A673 (cell line): ENCODE results near the gene COX6B1. TPM values are rescaled to one million over a fixed set of nuclear protein-coding genes. Genes with fewer than 3 reads are reported as not detected.
"Not testable (repeated sequence)": the region's sequence is repeated elsewhere in the genome, so short reads cannot be mapped to it uniquely, and the experiment has no call there.

Experiments used
- BruUV-seq: library from RNA; stranded (reverse); fragments of 400-500 nt; replicated peaks from 2 replicates; lab custom pipeline; 2021; lab: Mats Ljungman, UMichigan
- CTCF ChIA-PET: fragments of 300-600 bp; sonication (Branson Sonifier 250); formaldehyde crosslinking; loops from one replicate; lab custom pipeline; 2022; ENCODE audit warnings: antibody characterized with exemption; lab: Charles Lee
- POLR2A ChIA-PET: fragments of 300-600 bp; sonication (Branson Sonifier 250); formaldehyde crosslinking; loops from one replicate; lab custom pipeline; 2022; ENCODE audit warnings: antibody characterized with exemption; ENCODE audit not compliant: low non-redundant PET; lab: Charles Lee
- DNase-seq: peaks from one replicate; pipeline ENCODE4 v3.0.0-alpha.2; 2015; ENCODE audit warnings: low spot score
- H3K27ac ChIP-seq: fragments of 200-600 bp; sonication (generic); 2 replicates; pipeline ENCODE4 v1.5.1; 2016; ENCODE audit warnings: mixed run types, low read depth, mild to moderate bottlenecking, mixed read lengths, antibody characterized with exemption, low read length; ENCODE audit not compliant: poor library complexity, severe bottlenecking
- H3K27me3 ChIP-seq: fragments of 200-600 bp; sonication (generic); replicated peaks from 2 replicates; pipeline ENCODE4 v1.6.1; 2017; ENCODE audit warnings: mixed run types, low read depth, mild to moderate bottlenecking, mixed read lengths, antibody characterized with exemption, low read length; ENCODE audit not compliant: insufficient read depth, poor library complexity
- H3K36me3 ChIP-seq: fragments of 200-600 bp; sonication (generic); 2 replicates; pipeline ENCODE4 v1.6.1; 2016; ENCODE audit warnings: mixed run types, mild to moderate bottlenecking, mixed read lengths, antibody characterized with exemption, low read length; ENCODE audit not compliant: insufficient read depth, poor library complexity, severe bottlenecking
- H3K4me1 ChIP-seq: fragments of 200-600 bp; sonication (generic); 2 replicates; pipeline ENCODE4 v1.6.1; 2017; ENCODE audit warnings: mixed run types, mild to moderate bottlenecking, mixed read lengths, antibody characterized with exemption, low read length; ENCODE audit not compliant: insufficient read depth, poor library complexity, severe bottlenecking
- H3K4me3 ChIP-seq: fragments of 200-600 bp; sonication (generic); 2 replicates; pipeline ENCODE4 v1.5.1; 2016; ENCODE audit warnings: low read depth, mixed run types, mild to moderate bottlenecking, mixed read lengths, low read length; ENCODE audit not compliant: poor library complexity, severe bottlenecking
- H3K9me3 ChIP-seq: fragments of 200-600 bp; sonication (generic); 2 replicates; pipeline ENCODE4 v1.6.1; 2016; ENCODE audit warnings: mixed run types, low read depth, mild to moderate bottlenecking, mixed read lengths, antibody characterized with exemption, low read length; ENCODE audit not compliant: poor library complexity, severe bottlenecking
- EZH2 ChIP-seq: fragments of 200-600 bp; sonication (generic); IDR thresholded peaks from 2 replicates; pipeline ENCODE4 v1.6.1; 2017; ENCODE audit warnings: borderline replicate concordance, low read depth, mild to moderate bottlenecking, mixed read lengths, antibody characterized with exemption, low read length; ENCODE audit not compliant: poor library complexity, severe bottlenecking
- intact Hi-C: fragments of 100-400 bp; cut with micrococcal nuclease; formaldehyde crosslinking; loops from one replicate; pipeline ENCODE4 v1.10.0; 2022; ENCODE audit not compliant: unreplicated experiment
- total RNA-seq: library from RNA; stranded (reverse); gene quantifications from 2 replicates; pipeline ENCODE4 v1.2.3, GENCODE V29; 2021
- TF ChIP-seq, protein P1 (sequence below): fragments of 300-800, 200-600 bp; sonication (generic); conservative IDR thresholded peaks from 2 replicates; pipeline ENCODE4 v1.5.1; 2017; ENCODE audit warnings: low read depth, mild to moderate bottlenecking, antibody characterized with exemption, low read length, moderate library complexity, mixed read lengths

COX6B1 gene
- total RNA-seq, 1 experiment from 2014 or later, result 467 TPM

DNA sequence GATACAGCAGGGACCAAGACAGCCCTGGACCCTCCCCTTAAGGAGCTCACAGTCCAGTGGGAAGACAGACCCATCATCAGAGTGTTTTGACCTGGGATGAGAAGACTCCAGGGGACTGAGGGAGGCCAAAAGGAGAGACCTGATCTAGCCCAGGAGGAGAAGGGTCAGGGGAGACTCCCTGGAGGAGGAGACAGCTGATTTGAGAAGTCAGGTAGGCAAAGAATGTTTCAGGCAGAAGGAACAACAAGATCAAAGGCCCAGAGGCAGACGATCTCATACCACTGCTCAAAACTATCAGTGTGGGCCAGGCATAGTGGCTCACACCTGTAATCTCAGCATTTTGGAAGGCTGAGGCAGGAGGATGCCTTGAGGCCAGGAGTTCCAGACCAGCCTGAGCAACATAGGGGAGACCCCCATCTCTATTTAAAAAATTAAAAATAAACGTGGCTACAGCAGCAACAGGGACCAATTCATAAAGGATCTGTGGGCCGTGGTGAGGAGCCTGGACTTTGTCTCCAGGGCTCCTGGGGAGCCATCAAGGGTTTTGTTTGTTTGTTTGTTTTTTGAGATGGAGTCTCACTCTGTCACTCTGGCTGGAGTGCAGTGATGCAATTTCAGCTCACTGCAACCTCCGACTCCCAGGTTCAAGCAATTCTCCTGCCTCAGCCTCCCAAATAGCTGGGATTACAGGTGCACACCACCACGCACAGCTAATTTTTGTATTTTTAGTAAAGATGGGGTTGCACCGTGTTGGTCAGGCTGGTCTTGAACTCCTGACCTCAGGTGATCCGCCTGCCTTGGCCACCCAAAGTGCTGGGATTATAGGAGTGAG is 2.2 kb upstream of the COX6B1 start:
- ChIA-PET POLR2A (no interaction called here), CTCF (no interaction called here)
- H3K27me3 ChIP-seq, result no peaks in the 10 kb centered on the region
- TF ChIP-seq EZH2, result no peak
- TF ChIP-seq, protein P1, sequence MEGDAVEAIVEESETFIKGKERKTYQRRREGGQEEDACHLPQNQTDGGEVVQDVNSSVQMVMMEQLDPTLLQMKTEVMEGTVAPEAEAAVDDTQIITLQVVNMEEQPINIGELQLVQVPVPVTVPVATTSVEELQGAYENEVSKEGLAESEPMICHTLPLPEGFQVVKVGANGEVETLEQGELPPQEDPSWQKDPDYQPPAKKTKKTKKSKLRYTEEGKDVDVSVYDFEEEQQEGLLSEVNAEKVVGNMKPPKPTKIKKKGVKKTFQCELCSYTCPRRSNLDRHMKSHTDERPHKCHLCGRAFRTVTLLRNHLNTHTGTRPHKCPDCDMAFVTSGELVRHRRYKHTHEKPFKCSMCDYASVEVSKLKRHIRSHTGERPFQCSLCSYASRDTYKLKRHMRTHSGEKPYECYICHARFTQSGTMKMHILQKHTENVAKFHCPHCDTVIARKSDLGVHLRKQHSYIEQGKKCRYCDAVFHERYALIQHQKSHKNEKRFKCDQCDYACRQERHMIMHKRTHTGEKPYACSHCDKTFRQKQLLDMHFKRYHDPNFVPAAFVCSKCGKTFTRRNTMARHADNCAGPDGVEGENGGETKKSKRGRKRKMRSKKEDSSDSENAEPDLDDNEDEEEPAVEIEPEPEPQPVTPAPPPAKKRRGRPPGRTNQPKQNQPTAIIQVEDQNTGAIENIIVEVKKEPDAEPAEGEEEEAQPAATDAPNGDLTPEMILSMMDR, result no peak
- H3K9me3 ChIP-seq, result no peaks in the 10 kb centered on the region
- H3K4me1 ChIP-seq, result peaks cover 21% of the 10 kb centered on the region
- H3K4me3 ChIP-seq, result no peak overlapping the region
- no peak overlapping the region for H3K27ac ChIP-seq
- DNase-seq, result no peak
- peaks cover 10% of the 10 kb centered on the region for H3K36me3 ChIP-seq
- no TSS peak for BruUV-seq
- intact Hi-C loops, result loop anchor here (10.0 kb wide), 1 partner anchor 291 kb away; the partner anchor contains the start of gene FFAR3

DNA sequence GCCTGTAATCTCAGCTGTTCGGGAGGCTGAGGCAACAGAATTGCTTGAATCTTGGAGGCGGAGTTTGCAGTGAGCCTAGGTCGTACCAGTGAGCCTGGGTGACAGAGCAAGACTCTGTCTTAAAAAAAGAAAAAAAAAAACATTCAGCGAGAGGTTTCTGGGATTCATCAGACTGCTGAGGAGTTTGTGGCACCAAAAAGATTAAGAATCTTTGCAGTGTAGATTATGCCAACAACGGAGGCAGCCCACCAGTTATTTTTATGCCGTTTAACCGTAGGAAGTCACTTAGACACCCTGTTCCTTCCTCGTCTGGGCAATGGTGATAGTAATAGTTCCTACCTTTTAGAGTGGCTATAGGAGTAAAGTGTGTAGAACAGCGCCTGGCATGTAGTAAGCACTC is 2.5 kb downstream of the COX6B1 start:
- Histone ChIP-seq H3K4me3 (no peak overlapping the region), H3K9me3 (no peaks in the 10 kb centered on the region), H3K4me1 (peaks cover 4% of the 10 kb centered on the region), H3K36me3 (peaks cover 33% of the 10 kb centered on the region), H3K27me3 (no peaks in the 10 kb centered on the region), H3K27ac (no peak overlapping the region)
- no TSS peak for BruUV-seq
- no peak for TF ChIP-seq EZH2
- TF ChIP-seq, protein P1, result no peak
- POLR2A ChIA-PET, result interaction anchor here (0.7 kb wide), 1 partner anchor 250 kb away, joined by 7 read pairs; no protein-coding TSS in a partner anchor
- intact Hi-C loops, result no loop called here
- CTCF ChIA-PET, result no interaction called here
- no peak for DNase-seq

DNA sequence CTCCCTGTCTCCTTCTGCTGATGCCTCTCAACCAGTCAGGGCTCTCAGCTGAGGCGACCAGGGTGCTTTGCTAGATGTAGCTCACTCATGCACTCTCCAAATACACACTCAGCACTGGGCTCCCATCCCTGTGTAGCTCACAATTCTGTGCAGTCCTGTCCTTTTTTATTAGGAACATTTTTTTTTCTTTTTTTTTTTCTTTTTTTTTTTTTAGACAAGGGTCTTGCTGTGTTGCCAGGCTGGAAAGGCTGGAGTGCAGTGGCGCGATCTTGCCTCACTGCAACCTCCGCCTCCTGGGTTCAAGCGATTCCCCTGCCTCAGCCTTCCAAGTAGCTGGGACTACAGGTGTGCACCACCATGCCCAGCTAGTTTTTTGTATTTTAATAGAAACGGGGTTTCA is 6.7 kb downstream of the COX6B1 start:
- POLR2A ChIA-PET, BruUV-seq, H3K27me3 ChIP-seq, H3K27ac ChIP-seq, H3K4me3 ChIP-seq, H3K4me1 ChIP-seq, CTCF ChIA-PET, DNase-seq, H3K9me3 ChIP-seq, intact Hi-C loops: not testable (repeated sequence)
- H3K36me3 ChIP-seq, result peaks cover 61% of the 10 kb centered on the region

DNA sequence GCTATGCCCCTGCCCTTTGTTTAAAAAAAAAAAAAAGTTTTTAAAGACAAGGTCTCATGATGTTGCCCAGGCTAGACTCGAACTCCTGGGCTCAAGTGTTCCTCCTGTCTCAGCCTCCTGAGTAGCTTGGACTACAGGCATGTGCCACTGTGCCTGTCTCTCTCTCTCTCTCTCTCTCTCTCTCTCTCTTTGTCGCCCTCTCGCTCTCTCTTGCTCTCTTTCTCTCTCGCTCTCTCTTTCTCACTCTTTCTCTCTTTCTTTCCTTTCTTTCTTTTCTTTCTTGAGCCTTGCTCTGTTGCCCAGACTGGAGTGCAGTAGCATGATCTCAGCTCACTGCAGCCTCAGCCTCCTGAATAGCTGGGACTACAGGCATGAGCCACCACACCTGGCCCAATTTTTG is 7.5 kb downstream of the COX6B1 start:
- Histone ChIP-seq H3K27ac (no peak overlapping the region), H3K4me1 (no peaks in the 10 kb centered on the region), H3K36me3 (peaks cover 57% of the 10 kb centered on the region), H3K4me3 (no peak overlapping the region), H3K9me3 (no peaks in the 10 kb centered on the region), H3K27me3 (no peaks in the 10 kb centered on the region)
- TF ChIP-seq, protein P1, result no peak
- no peak for TF ChIP-seq EZH2
- CTCF ChIA-PET, result no interaction called here
- DNase-seq, result no peak
- intact Hi-C loops, result no loop called here
- no TSS peak for BruUV-seq
- POLR2A ChIA-PET, result interaction anchor here (0.7 kb wide), 1 partner anchor 8 kb away, joined by 6 read pairs; no protein-coding TSS in a partner anchor
